Ovary (tissue), 3 donors: ENCODE measurements around the gene RPL27A.

Experiments
- CTCF ChIP-seq, 3 donors: fragments of 450-650 bp in 2 of 3; fragments of 200-600 bp in 1 of 3; IDR thresholded peaks; one replicate each; pipeline versions ENCODE4 v1.5.1 to v1.8.0; 2016 to 2022; ENCODE audit warnings: antibody characterized with exemption in 3 of 3, mild to moderate bottlenecking in 1 of 3
- EP300 ChIP-seq: sonication (generic); formaldehyde crosslinking; IDR thresholded peaks from one replicate; pipeline ENCODE4 v1.6.1; 2017; ENCODE audit warnings: antibody characterized with exemption
- POLR2A ChIP-seq: fragments of 450-650 bp; IDR thresholded peaks from one replicate; pipeline ENCODE4 v1.6.1; 2017; ENCODE audit warnings: antibody characterized with exemption, mild to moderate bottlenecking, moderate library complexity
- donor health status: DM: no; HTN: no; CAD: no.

GRCh38 chr11:8658321-8659057 is 24.1 kb upstream of the RPL27A start:
- TF ChIP-seq CTCF (IDR thresholded peaks at IDR 0.05), result no peak
- TF ChIP-seq POLR2A, result no peak
- no peak for TF ChIP-seq EP300
